Measurements from ENCODE around the gene NOL12.
A peak's percentile ranks its signal among the peaks of the same experiment; 100 is the strongest.

Gene NOL12

DNA sequence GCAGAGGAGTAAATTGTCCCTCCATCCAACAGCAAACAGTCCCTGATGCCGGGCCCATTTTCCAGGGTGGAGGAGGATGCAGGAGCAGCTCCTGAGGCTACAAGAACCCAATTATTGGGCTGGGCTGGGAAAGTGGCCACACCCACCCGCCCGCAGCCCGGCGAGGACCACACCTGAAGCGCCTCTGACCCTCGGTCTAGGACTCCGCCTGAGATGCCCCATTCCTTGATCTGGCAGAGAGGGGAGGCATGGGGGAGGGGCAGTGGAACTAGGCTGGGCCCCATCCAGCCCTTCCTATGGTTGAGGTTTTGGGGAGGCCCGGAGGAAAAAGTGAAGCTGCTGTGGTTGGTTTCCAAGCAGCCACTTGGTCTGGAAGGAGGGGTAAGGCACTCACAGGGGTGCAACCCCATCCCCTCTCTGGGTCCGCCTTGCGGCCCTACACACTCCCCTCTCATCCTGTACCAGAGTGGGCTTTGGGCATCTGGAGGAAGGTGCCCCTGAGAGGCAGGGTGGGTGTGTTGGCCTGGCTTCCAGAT lies 13.2 kb upstream of the NOL12 start:
- no peak overlapping the region for H3K27ac ChIP-seq (ENCODE audit: low read length)
- no CpG with 5 or more reads among the region's 11 CpGs for WGBS (ENCODE audit: insufficient coverage, insufficient read length)

DNA sequence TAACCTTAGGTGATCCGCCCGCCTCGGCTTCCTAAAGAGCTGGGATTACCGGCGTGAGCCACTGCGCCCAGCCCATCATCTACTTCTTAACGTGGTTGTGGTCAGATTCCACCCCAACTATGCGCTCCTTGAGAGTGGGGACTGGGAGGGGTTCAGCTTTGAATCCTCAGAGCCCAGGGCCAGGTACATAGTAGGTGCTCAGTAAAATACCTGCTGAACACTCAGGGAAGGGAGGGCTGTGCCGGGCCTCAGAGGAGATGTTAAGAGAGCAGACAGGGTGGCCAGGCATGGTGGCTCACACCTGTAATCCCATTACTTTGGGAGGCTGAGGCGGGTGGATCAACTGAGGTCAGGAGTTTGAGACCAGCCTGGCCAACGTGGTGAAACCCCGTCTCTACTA lies 11.9 kb upstream of the NOL12 start:
- Histone ChIP-seq H3K27me3 (ENCODE audit: control insufficient read depth, insufficient read depth, low read length) (no peaks in the 10 kb centered on the region), H3K9me3 (ENCODE audit: control insufficient read depth, insufficient read depth, low read length) (no peaks in the 10 kb centered on the region), H3K27ac (ENCODE audit: low read length) (no peak overlapping the region), H3K36me3 (ENCODE audit: control insufficient read depth, insufficient read depth, low read length) (peaks cover 3% of the 10 kb centered on the region; the same call in 1 of the 2 replicates), H3K4me3 (ENCODE audit: low read length) (no peak overlapping the region), H3K4me1 (ENCODE audit: control insufficient read depth, insufficient read depth, low read length) (peaks cover 12% of the 10 kb centered on the region)
- WGBS (ENCODE audit: insufficient coverage, insufficient read length): no CpG with 5 or more reads among the region's 12 CpGs
- DNase-seq (ENCODE audit: low read depth, low spot score): no peak

More for the DNA sequence above, 13.2 kb upstream of the NOL12 start:
- H3K9me3 ChIP-seq (ENCODE audit: control insufficient read depth, insufficient read depth, low read length): no peaks in the 10 kb centered on the region
- H3K27me3 ChIP-seq (ENCODE audit: control insufficient read depth, insufficient read depth, low read length): no peaks in the 10 kb centered on the region
- DNase-seq (ENCODE audit: low read depth, low spot score): no peak
- H3K4me3 ChIP-seq (ENCODE audit: low read length): no peak overlapping the region
- no peaks in the 10 kb centered on the region for H3K36me3 ChIP-seq (ENCODE audit: control insufficient read depth, insufficient read depth, low read length)
- peaks cover 10% of the 10 kb centered on the region for H3K4me1 ChIP-seq (ENCODE audit: control insufficient read depth, insufficient read depth, low read length)

DNA sequence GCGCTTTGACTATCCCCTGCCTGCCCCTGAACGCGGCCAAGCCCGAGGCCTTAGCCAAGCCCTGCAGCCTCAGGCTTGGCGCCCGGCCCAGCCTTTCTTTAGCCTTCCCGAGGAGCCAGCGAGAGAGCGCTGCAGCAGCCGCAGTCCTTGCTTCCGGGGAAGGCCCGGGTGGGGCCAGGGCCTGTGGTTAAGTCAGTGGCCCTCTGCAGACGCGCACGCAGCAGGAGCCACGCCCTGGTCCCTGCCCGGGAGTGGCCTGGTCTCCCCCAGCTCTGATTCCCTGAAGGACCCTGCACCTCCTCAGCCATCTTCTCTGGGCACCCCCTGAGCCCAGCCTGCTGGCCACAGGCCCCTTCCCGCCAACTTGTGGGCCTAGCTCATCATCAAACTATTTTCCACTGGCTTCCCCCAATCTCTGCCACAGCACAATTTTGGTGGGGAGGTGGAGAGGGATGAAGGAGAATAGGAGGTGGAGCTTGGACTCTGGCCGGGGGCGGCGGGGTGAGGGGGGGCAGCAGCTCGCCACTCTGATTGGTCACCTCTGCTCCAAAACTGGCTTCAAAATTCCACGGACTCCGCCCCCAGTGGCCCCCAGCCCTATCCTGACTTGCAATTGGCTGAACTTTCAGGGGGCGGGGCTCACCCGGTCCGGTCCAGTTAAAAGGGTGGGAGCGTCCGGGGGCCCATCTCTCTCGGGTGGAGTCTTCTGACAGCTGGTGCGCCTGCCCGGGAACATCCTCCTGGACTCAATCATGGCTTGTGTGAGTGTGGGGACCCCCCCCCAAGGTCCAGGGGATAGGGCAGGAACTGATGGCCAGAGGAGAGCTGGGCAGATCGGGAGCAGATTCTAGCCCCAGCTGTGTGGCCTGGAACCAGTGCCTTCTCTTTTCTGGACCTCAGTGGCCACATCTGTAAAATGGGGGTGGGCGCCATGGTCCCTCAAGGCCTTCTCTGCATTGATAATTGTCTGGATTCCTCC lies 10.9 kb upstream of the NOL12 start, which contains the start of gene LGALS1:
Gene LGALS1, plus strand, starts transcription at position 686 of the 979 bp plus-strand sequence. Its CDS starts 67 bp downstream, at position 753.
- H3K27ac ChIP-seq (ENCODE audit: low read length): no peak within 1 kb of the TSS
- H3K4me3 ChIP-seq (ENCODE audit: low read length): peak within 1 kb of the TSS; percentile 5; the same call in 1 of the 2 replicates
- no CpG with 5 or more reads among the region's 34 CpGs for WGBS (ENCODE audit: insufficient coverage, insufficient read length)
- DNase-seq (ENCODE audit: low read depth, low spot score): no peak
- H3K27me3 ChIP-seq (ENCODE audit: control insufficient read depth, insufficient read depth, low read length): no peaks in the 10 kb centered on the region
- no peaks in the 10 kb centered on the region for H3K9me3 ChIP-seq (ENCODE audit: control insufficient read depth, insufficient read depth, low read length)
- peaks cover 12% of the 10 kb centered on the region for H3K4me1 ChIP-seq (ENCODE audit: control insufficient read depth, insufficient read depth, low read length)
- H3K36me3 ChIP-seq (ENCODE audit: control insufficient read depth, insufficient read depth, low read length): peaks cover 3% of the 10 kb centered on the region; the same call in 1 of the 2 replicates

DNA sequence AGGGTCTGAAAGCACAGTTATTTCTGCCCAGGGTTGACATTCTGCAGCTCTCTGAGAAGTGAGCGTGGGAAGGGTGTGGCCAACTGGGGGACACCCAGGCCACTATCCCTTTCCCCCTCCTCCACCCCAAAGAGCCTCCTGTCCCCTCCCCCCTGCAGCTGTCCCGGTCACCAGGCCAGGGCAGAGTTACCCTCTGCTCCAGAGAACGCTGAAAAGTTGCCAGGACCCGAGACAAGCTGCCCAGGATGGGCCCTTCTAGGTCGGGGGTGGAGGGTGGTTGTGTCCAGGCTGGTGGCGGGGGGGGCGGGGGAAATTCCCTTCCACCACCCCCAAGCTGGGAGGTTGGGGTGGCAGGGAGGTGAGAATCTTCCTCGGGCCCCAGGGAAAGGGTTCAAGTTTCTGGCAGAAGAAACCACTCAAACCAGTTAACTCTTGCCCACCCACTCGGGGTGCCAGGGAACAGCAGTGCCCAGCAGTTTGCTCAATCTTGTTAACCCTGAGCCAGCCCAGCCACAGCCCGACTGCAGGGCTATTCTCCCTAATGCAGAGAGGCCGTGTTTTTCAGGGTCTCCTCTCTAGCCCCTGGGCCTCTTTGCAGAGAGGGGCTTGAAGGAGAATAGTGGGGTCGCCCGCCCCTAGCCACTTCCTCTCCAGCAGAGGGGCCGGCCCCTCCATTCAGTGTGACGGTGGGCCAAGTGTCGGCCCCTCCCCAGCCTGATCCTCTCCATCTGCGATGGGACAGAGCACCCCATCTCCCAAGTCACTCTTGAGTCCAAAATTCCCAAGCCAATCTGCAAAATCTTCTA lies 10.0 kb upstream of the NOL12 start:
- no CpG with 5 or more reads among the region's 17 CpGs for WGBS (ENCODE audit: insufficient coverage, insufficient read length)
- no peak for DNase-seq (ENCODE audit: low read depth, low spot score)
- Histone ChIP-seq H3K27ac (ENCODE audit: low read length) (no peak overlapping the region), H3K27me3 (ENCODE audit: control insufficient read depth, insufficient read depth, low read length) (no peaks in the 10 kb centered on the region), H3K36me3 (ENCODE audit: control insufficient read depth, insufficient read depth, low read length) (peaks cover 3% of the 10 kb centered on the region; the same call in 1 of the 2 replicates), H3K4me1 (ENCODE audit: control insufficient read depth, insufficient read depth, low read length) (peaks cover 12% of the 10 kb centered on the region), H3K9me3 (ENCODE audit: control insufficient read depth, insufficient read depth, low read length) (no peaks in the 10 kb centered on the region), H3K4me3 (ENCODE audit: low read length) (peak overlapping the region; percentile 41; the same call in 1 of the 2 replicates)

DNA sequence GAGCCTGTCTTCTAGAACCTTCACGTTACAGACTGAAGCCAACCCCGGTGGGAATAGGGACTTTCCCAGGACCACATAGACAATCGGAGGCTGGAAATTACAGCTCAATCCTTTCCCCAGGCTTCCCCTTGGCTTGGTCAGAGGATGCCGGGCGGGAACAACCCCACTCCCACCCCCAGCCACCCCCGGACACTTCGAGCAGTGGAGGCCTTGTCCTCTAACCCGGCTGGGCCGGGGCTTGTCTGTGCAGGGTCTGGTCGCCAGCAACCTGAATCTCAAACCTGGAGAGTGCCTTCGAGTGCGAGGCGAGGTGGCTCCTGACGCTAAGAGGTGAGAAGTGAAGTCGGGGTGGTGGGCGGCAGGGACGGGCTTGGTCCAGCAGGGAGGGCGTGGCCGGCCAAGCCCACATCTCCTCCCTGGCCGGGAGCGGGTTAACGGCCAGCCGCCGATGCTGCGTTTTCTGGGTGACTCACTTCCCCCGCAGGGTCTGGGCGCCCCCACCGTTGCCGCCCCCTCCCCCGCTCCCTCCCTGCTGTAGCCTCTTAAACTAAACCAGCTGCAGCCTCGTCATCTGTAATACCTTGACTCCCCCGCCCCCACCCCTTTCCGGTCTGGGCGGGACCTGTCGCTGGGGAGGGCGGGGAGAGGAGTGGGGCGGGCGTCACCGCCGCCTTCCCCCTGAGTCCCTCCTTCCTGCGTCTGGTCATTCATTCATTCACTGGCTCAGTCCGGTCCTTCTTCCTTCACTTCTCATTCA lies 9.2 kb upstream of the NOL12 start:
- no peak for DNase-seq (ENCODE audit: low read depth, low spot score)
- H3K4me3 ChIP-seq (ENCODE audit: low read length): peak overlapping the region; percentile 41; the same call in 1 of the 2 replicates
- H3K27ac ChIP-seq (ENCODE audit: low read length): no peak overlapping the region
- WGBS (ENCODE audit: insufficient coverage, insufficient read length): no CpG with 5 or more reads among the region's 42 CpGs
- peaks cover 3% of the 10 kb centered on the region; the same call in 1 of the 2 replicates for H3K36me3 ChIP-seq (ENCODE audit: control insufficient read depth, insufficient read depth, low read length)
- no peaks in the 10 kb centered on the region for H3K27me3 ChIP-seq (ENCODE audit: control insufficient read depth, insufficient read depth, low read length)
- H3K9me3 ChIP-seq (ENCODE audit: control insufficient read depth, insufficient read depth, low read length): no peaks in the 10 kb centered on the region
- H3K4me1 ChIP-seq (ENCODE audit: control insufficient read depth, insufficient read depth, low read length): peaks cover 12% of the 10 kb centered on the region

DNA sequence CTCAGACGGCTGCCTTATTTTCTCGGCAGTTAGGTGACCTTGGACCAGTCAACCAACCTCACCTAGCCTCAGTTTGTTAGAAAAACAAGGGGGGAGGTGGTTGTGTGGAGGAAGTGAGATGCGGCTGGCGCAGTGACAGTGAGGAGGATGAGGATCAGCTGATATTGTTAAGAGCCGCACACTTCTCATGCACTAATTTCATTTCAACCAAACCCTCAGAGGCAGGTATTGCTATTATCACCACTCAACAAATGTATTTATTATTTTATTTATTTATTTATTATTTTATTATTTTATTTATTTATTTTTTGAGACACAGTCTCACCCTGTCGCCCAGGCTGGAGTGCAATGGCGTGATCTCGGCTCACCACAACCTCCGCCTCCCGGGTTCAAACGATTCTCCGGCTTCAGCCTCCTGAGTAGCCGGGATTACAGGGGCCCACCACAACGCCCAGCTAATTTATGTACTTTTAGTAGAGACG lies 8.6 kb upstream of the NOL12 start:
- Histone ChIP-seq H3K4me1 (ENCODE audit: control insufficient read depth, insufficient read depth, low read length) (peaks cover 12% of the 10 kb centered on the region), H3K9me3 (ENCODE audit: control insufficient read depth, insufficient read depth, low read length) (no peaks in the 10 kb centered on the region), H3K27me3 (ENCODE audit: control insufficient read depth, insufficient read depth, low read length) (no peaks in the 10 kb centered on the region), H3K4me3 (ENCODE audit: low read length) (peak overlapping the region; percentile 41; the same call in 1 of the 2 replicates), H3K36me3 (ENCODE audit: control insufficient read depth, insufficient read depth, low read length) (peaks cover 3% of the 10 kb centered on the region; the same call in 1 of the 2 replicates), H3K27ac (ENCODE audit: low read length) (no peak overlapping the region)
- no CpG with 5 or more reads among the region's 15 CpGs for WGBS (ENCODE audit: insufficient coverage, insufficient read length)
- no peak for DNase-seq (ENCODE audit: low read depth, low spot score)

DNA sequence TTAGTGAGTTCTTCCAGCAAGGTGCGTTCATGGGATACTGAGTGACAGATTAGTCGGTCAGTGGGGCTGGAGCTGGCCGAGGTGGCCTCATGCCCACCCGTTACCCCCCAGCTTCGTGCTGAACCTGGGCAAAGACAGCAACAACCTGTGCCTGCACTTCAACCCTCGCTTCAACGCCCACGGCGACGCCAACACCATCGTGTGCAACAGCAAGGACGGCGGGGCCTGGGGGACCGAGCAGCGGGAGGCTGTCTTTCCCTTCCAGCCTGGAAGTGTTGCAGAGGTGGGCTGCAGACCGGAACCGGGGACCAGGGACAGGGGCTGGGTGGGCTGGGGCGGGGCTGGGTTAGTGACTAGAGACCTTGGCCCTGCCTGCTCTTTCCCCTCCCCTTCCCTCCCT lies 7.8 kb upstream of the NOL12 start:
- DNase-seq (ENCODE audit: low read depth, low spot score): no peak
- Histone ChIP-seq H3K9me3 (ENCODE audit: control insufficient read depth, insufficient read depth, low read length) (no peaks in the 10 kb centered on the region), H3K4me1 (ENCODE audit: control insufficient read depth, insufficient read depth, low read length) (peaks cover 12% of the 10 kb centered on the region), H3K27me3 (ENCODE audit: control insufficient read depth, insufficient read depth, low read length) (no peaks in the 10 kb centered on the region), H3K4me3 (ENCODE audit: low read length) (no peak overlapping the region), H3K36me3 (ENCODE audit: control insufficient read depth, insufficient read depth, low read length) (peaks cover 3% of the 10 kb centered on the region; the same call in 1 of the 2 replicates), H3K27ac (ENCODE audit: low read length) (no peak overlapping the region)
- no CpG with 5 or more reads among the region's 18 CpGs for WGBS (ENCODE audit: insufficient coverage, insufficient read length)

DNA sequence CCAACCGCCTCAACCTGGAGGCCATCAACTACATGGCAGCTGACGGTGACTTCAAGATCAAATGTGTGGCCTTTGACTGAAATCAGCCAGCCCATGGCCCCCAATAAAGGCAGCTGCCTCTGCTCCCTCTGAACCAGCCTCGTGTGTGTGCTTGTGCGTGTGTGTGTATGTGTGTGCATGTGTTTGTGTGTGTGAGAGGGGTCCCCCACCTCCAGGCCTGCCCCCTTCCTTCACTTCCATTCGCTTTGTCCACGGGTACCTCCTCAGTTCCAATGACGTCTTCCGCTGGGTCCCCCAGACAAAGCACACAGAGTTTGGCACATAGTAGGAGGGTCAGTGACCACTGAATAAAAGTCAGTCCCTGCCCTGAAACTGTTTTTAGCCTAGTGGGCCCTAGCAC lies 6.5 kb upstream of the NOL12 start:
- Histone ChIP-seq H3K4me3 (ENCODE audit: low read length) (no peak overlapping the region), H3K9me3 (ENCODE audit: control insufficient read depth, insufficient read depth, low read length) (no peaks in the 10 kb centered on the region), H3K27ac (ENCODE audit: low read length) (no peak overlapping the region), H3K4me1 (ENCODE audit: control insufficient read depth, insufficient read depth, low read length) (peaks cover 12% of the 10 kb centered on the region), H3K36me3 (ENCODE audit: control insufficient read depth, insufficient read depth, low read length) (peaks cover 3% of the 10 kb centered on the region; the same call in 1 of the 2 replicates), H3K27me3 (ENCODE audit: control insufficient read depth, insufficient read depth, low read length) (no peaks in the 10 kb centered on the region)
- no peak for DNase-seq (ENCODE audit: low read depth, low spot score)
- WGBS (ENCODE audit: insufficient coverage, insufficient read length): no CpG with 5 or more reads among the region's 8 CpGs

DNA sequence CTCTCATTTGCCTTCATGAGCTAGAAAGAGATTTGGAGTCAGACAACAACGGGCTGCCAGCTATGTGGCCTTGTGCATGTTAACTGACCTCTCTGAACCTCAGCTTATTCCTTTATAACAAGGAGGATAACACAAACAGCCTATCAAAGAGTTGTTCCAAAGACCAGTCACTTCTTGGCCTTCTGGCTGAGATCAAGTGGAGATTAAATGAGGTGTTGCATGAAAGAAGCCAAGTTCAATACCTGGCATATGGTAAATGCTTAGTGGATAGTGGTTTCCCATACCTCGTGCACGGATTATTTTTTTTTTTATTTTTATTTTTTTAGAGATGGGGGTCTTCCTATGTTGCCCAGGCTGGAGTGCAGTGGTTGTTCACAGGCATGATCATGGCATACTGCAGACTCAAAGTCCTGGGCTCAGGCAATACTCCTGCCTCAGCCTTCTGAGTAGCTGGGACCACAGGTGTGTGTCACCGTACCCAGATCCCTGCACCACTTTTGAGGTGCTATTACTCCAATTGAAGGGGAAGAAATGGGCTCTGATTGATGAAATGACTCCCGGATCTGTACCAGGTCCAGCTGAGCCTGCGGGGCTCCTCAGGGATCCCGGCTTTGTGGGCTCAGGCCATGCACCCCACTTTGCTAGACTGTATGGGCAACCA lies 5.8 kb upstream of the NOL12 start:
- WGBS (ENCODE audit: insufficient coverage, insufficient read length): no CpG with 5 or more reads among the region's 7 CpGs
- Histone ChIP-seq H3K4me1 (ENCODE audit: control insufficient read depth, insufficient read depth, low read length) (peaks cover 8% of the 10 kb centered on the region), H3K27ac (ENCODE audit: low read length) (no peak overlapping the region)

More for the DNA sequence above, 5.8 kb upstream of the NOL12 start:
- peaks cover 3% of the 10 kb centered on the region; the same call in 1 of the 2 replicates for H3K36me3 ChIP-seq (ENCODE audit: control insufficient read depth, insufficient read depth, low read length)
- H3K27me3 ChIP-seq (ENCODE audit: control insufficient read depth, insufficient read depth, low read length): no peaks in the 10 kb centered on the region
- no peaks in the 10 kb centered on the region for H3K9me3 ChIP-seq (ENCODE audit: control insufficient read depth, insufficient read depth, low read length)
- no peak overlapping the region for H3K4me3 ChIP-seq (ENCODE audit: low read length)
- no peak for DNase-seq (ENCODE audit: low read depth, low spot score)
